Activated CD4-positive, alpha-beta T cell treated with anti-CD3 and anti-CD28 coated beads, Interleukin-2, amount 10 ng/mL, durations not matched to agents 24 days and 14 days (primary cell): ENCODE measurements around the gene FCAR. TPM values are rescaled to one million over a fixed set of nuclear protein-coding genes. Genes with fewer than 3 reads are reported as not detected.
"Not testable (repeated sequence)": the region's sequence is repeated elsewhere in the genome, so short reads cannot be mapped to it uniquely, and the experiment has no call there.

Experiments
- DNase-seq: peaks from one replicate; pipeline ENCODE4 v3.0.0; 2022
- H3K27ac Mint-ChIP-seq: one replicate; pipeline ENCODE4 v1.8.0; 2022; ENCODE audit warnings: mild to moderate bottlenecking, mixed read lengths
- H3K27me3 Mint-ChIP-seq: one replicate; pipeline ENCODE4 v1.8.0; 2022; ENCODE audit warnings: mixed read lengths
- H3K36me3 Mint-ChIP-seq: one replicate; pipeline ENCODE4 v1.8.0; 2022; ENCODE audit warnings: low read depth, mild to moderate bottlenecking, mixed read lengths
- H3K4me1 Mint-ChIP-seq: one replicate; pipeline ENCODE4 v1.8.0; 2021; ENCODE audit warnings: mixed read lengths
- H3K4me3 Mint-ChIP-seq: one replicate; pipeline ENCODE4 v1.8.0; 2022; ENCODE audit warnings: mild to moderate bottlenecking, moderate library complexity, mixed read lengths
- H3K9me3 Mint-ChIP-seq: one replicate; pipeline ENCODE4 v1.8.0; 2021; ENCODE audit warnings: mixed read lengths
- intact Hi-C: fragments of 100-400 bp; cut with micrococcal nuclease; formaldehyde crosslinking; loops from one replicate; pipeline ENCODE4 v1.15.1; 2023
- total RNA-seq: library from RNA; stranded (reverse); gene quantifications from 2 replicates; pipeline ENCODE4 v1.2.3, GENCODE V29; 2022

FCAR gene
- total RNA-seq, 1 donor from 2014 or later: not detected

DNA sequence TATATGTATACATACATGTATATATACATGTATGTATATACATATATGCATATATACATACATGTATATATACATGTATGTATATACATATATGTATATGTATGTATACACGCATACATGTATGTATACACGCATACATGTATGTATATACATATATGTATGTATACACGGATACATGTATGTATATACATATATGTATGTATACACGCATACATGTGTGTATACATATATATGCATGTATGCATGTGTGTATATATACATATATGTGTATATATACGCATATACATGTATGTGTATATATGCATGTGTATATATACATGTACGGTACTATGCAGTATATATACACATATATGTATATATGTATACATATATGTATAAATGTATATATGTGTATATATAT lies 29.3 kb downstream of the FCAR start:
- no peaks in the 10 kb centered on the region for H3K4me1 Mint-ChIP-seq
- no peak overlapping the region for H3K27ac Mint-ChIP-seq
- no peaks in the 10 kb centered on the region for H3K36me3 Mint-ChIP-seq
- H3K9me3 Mint-ChIP-seq: no peaks in the 10 kb centered on the region
- H3K27me3 Mint-ChIP-seq: peaks cover 6% of the 10 kb centered on the region
- intact Hi-C loops: no loop called here
- no peak overlapping the region for H3K4me3 Mint-ChIP-seq
- no peak for DNase-seq

- H3K4me1 Mint-ChIP-seq, H3K9me3 Mint-ChIP-seq, H3K27ac Mint-ChIP-seq, H3K36me3 Mint-ChIP-seq, intact Hi-C loops, H3K4me3 Mint-ChIP-seq, H3K27me3 Mint-ChIP-seq, DNase-seq: not testable (repeated sequence)
These were observed 30.2 kb downstream of the FCAR start for GRCh38 chr19:54904261-54904660.

DNA sequence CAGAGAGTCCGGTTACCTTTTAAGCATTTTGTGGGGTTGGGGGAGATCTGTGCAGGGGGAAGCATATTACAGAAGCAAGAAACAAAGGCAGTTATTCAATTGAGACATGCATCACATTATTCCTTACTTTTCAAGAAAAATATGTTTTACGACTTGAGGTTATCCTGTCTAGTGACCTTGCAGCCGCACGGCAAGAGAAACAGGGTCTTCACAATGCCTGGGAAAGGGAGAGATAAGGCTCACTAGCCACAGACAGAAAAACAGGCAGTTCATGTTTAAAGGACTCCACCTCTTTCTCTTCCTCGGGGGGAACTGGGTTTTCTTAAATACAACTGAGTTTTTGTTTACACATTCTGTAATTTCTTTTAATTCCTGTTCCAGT lies 31.4 kb downstream of the FCAR start:
- intact Hi-C loops: no loop called here
- Mint-ChIP-seq H3K36me3 (no peaks in the 10 kb centered on the region), H3K4me1 (no peaks in the 10 kb centered on the region), H3K9me3 (no peaks in the 10 kb centered on the region), H3K4me3 (no peak overlapping the region), H3K27ac (no peak overlapping the region), H3K27me3 (peaks cover 2% of the 10 kb centered on the region)
- DNase-seq: no peak

DNA sequence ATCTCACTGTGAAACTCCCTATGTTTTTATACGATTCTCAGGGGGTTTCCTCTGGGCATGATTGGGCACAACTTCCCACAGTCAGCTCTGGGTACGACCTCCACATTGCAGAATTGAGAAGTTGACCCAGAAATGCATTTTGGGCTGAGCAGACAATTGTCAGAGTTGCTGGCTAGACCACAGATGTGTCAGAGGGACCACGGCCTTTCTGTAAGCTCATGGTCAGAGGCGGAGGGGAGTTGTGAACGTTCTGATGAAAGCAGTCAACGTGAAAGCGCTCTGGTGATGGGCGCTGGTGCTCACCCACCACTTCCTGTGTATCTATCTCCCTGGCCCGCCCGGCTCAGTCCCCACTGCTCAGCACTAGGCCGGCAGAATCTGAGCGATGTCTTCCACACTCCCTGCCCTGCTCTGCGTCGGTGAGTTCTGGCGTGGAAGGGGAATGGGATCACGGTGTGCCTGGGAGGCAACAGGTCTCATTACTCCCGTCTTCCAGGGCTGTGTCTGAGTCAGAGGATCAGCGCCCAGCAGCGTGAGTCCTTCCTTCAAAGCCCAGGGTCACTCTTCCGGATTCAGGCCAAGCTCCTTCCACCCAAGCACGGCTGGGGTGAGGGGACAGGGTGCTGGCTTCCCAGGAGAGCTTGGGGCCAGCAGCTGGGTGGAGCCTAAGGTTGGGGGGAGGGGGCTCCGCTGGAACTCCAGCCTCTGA lies 31.9 kb downstream of the FCAR start, which contains the start of gene NCR1:
Gene NCR1 (plus strand): TSS at position 346 of the 709 bp plus-strand sequence. CDS start 40 bp downstream, at position 386.
- Mint-ChIP-seq H3K9me3 (no peaks in the 10 kb centered on the region), H3K4me1 (no peaks in the 10 kb centered on the region), H3K27ac (no peak within 1 kb of the TSS), H3K36me3 (no peaks in the 10 kb centered on the region), H3K4me3 (no peak within 1 kb of the TSS), H3K27me3 (peaks cover 2% of the 10 kb centered on the region)
- DNase-seq: no peak
- intact Hi-C loops: no loop called here

DNA sequence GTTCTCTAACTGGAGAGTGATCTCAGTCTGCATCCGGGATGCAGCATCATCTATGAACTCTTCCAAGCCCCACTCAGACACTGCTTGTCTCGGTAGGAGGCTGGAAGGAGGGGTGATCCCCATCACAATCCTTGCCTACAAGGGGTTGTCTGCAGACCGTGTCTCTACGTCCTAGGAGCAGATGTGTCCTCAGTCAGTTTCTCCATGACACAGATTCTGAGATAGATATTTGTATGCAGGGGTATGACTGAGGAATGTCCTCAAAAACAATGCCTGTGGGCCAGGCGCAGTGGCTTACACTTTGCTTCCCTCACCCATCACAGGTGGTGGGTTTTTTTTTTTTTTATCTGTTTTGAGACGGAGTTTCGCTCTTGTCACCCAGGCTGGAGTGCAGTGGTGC lies 32.8 kb downstream of the FCAR start:
- H3K4me3 Mint-ChIP-seq: no peak overlapping the region
- H3K36me3 Mint-ChIP-seq: no peaks in the 10 kb centered on the region
- H3K9me3 Mint-ChIP-seq: no peaks in the 10 kb centered on the region
- no peak overlapping the region for H3K27ac Mint-ChIP-seq
- peaks cover 2% of the 10 kb centered on the region for H3K27me3 Mint-ChIP-seq
- intact Hi-C loops: no loop called here
- DNase-seq: no peak
- no peaks in the 10 kb centered on the region for H3K4me1 Mint-ChIP-seq

DNA sequence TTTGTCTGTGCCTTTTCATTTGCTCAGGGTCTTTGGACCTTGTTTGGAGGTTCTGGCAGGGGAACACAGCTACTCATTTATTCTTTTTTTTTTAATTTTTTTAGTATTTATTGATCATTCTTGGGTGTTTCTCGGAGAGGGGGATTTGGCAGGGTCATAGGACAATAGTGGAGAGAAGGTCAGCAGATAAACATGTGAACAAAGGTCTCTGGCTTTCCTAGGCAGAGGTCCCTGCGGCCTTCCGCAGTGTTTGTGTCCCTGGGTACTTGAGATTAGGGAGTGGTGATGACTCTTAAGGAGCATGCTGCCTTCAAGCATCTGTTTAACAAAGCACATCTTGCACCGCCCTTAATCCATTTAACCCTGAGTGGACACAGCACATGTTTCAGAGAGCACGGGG lies 33.9 kb downstream of the FCAR start:
- H3K36me3 Mint-ChIP-seq, DNase-seq, H3K27ac Mint-ChIP-seq, H3K4me1 Mint-ChIP-seq, H3K4me3 Mint-ChIP-seq, H3K27me3 Mint-ChIP-seq, H3K9me3 Mint-ChIP-seq, intact Hi-C loops: not testable (repeated sequence)

- DNase-seq: no peak
- H3K4me1 Mint-ChIP-seq: no peaks in the 10 kb centered on the region
- intact Hi-C loops: no loop called here
- no peaks in the 10 kb centered on the region for H3K27me3 Mint-ChIP-seq
- H3K36me3 Mint-ChIP-seq: no peaks in the 10 kb centered on the region
- no peaks in the 10 kb centered on the region for H3K9me3 Mint-ChIP-seq
- H3K27ac Mint-ChIP-seq: no peak overlapping the region
- no peak overlapping the region for H3K4me3 Mint-ChIP-seq
These were observed 42.8 kb downstream of the FCAR start for GRCh38 chr19:54916822-54917221.

- no peak overlapping the region for H3K27ac Mint-ChIP-seq
- no peaks in the 10 kb centered on the region for H3K9me3 Mint-ChIP-seq
- no peaks in the 10 kb centered on the region for H3K27me3 Mint-ChIP-seq
- H3K4me3 Mint-ChIP-seq: no peak overlapping the region
- no peak for DNase-seq
- H3K4me1 Mint-ChIP-seq: no peaks in the 10 kb centered on the region
- no peaks in the 10 kb centered on the region for H3K36me3 Mint-ChIP-seq
- intact Hi-C loops: no loop called here
These were observed 44.5 kb downstream of the FCAR start for GRCh38 chr19:54918499-54918898.

- H3K27ac Mint-ChIP-seq, H3K4me3 Mint-ChIP-seq, H3K9me3 Mint-ChIP-seq, H3K27me3 Mint-ChIP-seq, H3K36me3 Mint-ChIP-seq, intact Hi-C loops, H3K4me1 Mint-ChIP-seq: not testable (repeated sequence)
- DNase-seq: peak; percentile 63
These were observed 45.9 kb downstream of the FCAR start for GRCh38 chr19:54919646-54920563.

DNA sequence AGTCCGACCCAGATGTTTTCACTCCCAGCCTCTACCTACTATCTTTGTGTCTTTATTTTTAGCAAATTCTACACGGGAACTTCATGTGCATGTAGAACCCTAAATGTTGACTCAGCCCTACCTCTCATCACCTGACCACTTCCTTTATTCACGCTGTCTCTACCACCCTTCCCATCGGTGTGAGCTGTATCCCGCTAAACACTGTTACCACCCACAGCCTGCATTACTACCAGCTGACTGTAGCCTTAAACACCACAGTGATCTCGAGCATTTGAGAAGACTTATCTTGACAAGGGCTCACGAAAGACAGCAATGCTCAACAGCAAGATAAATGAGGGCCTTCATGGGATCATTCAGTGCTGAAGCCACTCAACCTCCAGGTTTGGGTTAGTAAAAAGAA lies 47.0 kb downstream of the FCAR start:
- Mint-ChIP-seq H3K9me3 (peaks cover 4% of the 10 kb centered on the region), H3K27ac (no peak overlapping the region), H3K4me1 (no peaks in the 10 kb centered on the region), H3K27me3 (no peaks in the 10 kb centered on the region), H3K36me3 (peaks cover 2% of the 10 kb centered on the region), H3K4me3 (no peak overlapping the region)
- DNase-seq: no peak
- intact Hi-C loops: no loop called here

- H3K9me3 Mint-ChIP-seq: peaks cover 6% of the 10 kb centered on the region
These were observed 49.2 kb downstream of the FCAR start for GRCh38 chr19:54923276-54923675.

DNA sequence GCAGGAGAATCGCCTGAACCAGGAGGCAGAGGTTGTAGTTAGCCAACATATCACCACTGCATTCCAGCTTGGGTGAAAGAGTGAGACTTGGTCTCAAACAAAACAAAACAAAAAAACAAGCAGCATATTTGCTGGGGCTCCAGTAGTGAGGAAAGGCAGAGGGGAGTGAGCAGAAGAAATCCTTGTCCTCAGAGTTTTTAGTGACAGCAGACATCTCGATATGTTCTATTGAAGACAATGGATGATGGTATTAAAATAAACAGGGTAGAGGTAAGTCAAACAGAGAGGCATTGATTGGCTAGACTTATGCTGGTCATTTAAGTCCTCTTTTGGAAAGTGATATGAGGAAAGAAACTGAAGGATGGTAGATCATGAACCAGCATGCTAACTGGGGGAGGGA lies 54.3 kb downstream of the FCAR start:
- no peak overlapping the region for H3K27ac Mint-ChIP-seq
- peaks cover 9% of the 10 kb centered on the region for H3K9me3 Mint-ChIP-seq
- H3K27me3 Mint-ChIP-seq: no peaks in the 10 kb centered on the region
- H3K4me3 Mint-ChIP-seq: no peak overlapping the region
- no peak for DNase-seq
- H3K4me1 Mint-ChIP-seq: no peaks in the 10 kb centered on the region
- intact Hi-C loops: no loop called here
- peaks cover 2% of the 10 kb centered on the region for H3K36me3 Mint-ChIP-seq

More at GRCh38 chr19:54923276-54923675, 49.2 kb downstream of the FCAR start:
- no peaks in the 10 kb centered on the region for H3K4me1 Mint-ChIP-seq
- peaks cover 2% of the 10 kb centered on the region for H3K36me3 Mint-ChIP-seq
- DNase-seq: no peak
- intact Hi-C loops: no loop called here
- no peaks in the 10 kb centered on the region for H3K27me3 Mint-ChIP-seq
- no peak overlapping the region for H3K4me3 Mint-ChIP-seq
- no peak overlapping the region for H3K27ac Mint-ChIP-seq

GRCh38 chr19:54937926-54938325 lies 63.9 kb downstream of the FCAR start:
- intact Hi-C loops: no loop called here
- H3K27ac Mint-ChIP-seq: no peak overlapping the region
- H3K36me3 Mint-ChIP-seq: no peaks in the 10 kb centered on the region
- H3K27me3 Mint-ChIP-seq: no peaks in the 10 kb centered on the region
- peak; percentile 72 for DNase-seq
- peaks cover 8% of the 10 kb centered on the region for H3K4me1 Mint-ChIP-seq
- peaks cover 3% of the 10 kb centered on the region for H3K9me3 Mint-ChIP-seq
- H3K4me3 Mint-ChIP-seq: peak overlapping the region; percentile 3

DNA sequence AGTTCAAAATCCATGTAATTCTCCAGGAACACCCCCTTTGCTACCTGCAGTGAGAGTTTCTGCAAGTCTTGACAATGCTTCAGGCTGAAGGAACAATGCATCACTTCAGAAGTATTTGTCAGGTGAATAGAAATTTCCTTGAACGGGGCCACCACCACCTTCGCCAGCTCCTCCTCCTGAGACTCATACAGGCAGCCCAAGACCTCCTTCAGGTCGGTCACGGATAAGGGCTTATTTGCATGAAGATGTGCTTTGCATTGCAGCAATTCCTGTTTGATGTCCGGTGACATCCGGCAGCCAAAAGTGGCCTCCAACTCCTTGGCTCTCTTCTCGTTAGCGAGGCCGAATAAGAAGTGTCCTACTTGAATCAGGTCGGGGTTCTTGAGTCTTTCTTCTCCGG lies 64.9 kb downstream of the FCAR start:
- Mint-ChIP-seq H3K4me3 (no peak overlapping the region), H3K9me3 (no peaks in the 10 kb centered on the region), H3K36me3 (no peaks in the 10 kb centered on the region), H3K4me1 (peaks cover 8% of the 10 kb centered on the region), H3K27ac (no peak overlapping the region), H3K27me3 (no peaks in the 10 kb centered on the region)
- no peak for DNase-seq
- intact Hi-C loops: no loop called here
